Liver (tissue), 9 donors: ENCODE measurements around the gene SLC7A4. TPM values are rescaled to one million over a fixed set of nuclear protein-coding genes. Genes with fewer than 3 reads are reported as not detected.

Source experiments
- DNase-seq: peaks from one replicate; pipeline ENCODE4 v3.0.0-alpha.2; 2017; ENCODE audit warnings: low spot score
- H3K27ac ChIP-seq, 2 donors: one replicate each; pipeline ENCODE4 v1.7.0; 2013; ENCODE audit warnings: inconsistent platforms in 2 of 2, low read length in 2 of 2, control low read depth in 1 of 2, low read depth in 1 of 2, mild to moderate bottlenecking in 1 of 2
- H3K27me3 ChIP-seq, 4 donors: one replicate each; pipeline versions ENCODE4 v1.6.1 to v1.7.0; 2013; ENCODE audit warnings: low read length in 3 of 4, inconsistent platforms in 1 of 4, mild to moderate bottlenecking in 1 of 4, moderate library complexity in 1 of 4; ENCODE audit not compliant: control insufficient read depth in 4 of 4, insufficient read depth in 4 of 4
- H3K36me3 ChIP-seq, 4 donors: one replicate each; pipeline versions ENCODE4 v1.6.1 to v1.7.0; 2013; ENCODE audit warnings: low read length in 3 of 4, mild to moderate bottlenecking in 3 of 4, low read depth in 1 of 4, moderate library complexity in 1 of 4; ENCODE audit not compliant: control insufficient read depth in 4 of 4, insufficient read depth in 3 of 4
- H3K4me1 ChIP-seq, 4 donors: one replicate each; pipeline versions ENCODE4 v1.6.1 to v1.7.0; 2013; ENCODE audit warnings: low read length in 3 of 4, mild to moderate bottlenecking in 3 of 4, moderate library complexity in 1 of 4; ENCODE audit not compliant: control insufficient read depth in 4 of 4, insufficient read depth in 4 of 4
- H3K4me3 ChIP-seq, 3 donors: one replicate each; pipeline versions ENCODE4 v1.6.1 to v1.7.0; 2013; ENCODE audit warnings: low read length in 3 of 3, control low read depth in 1 of 3, low read depth in 1 of 3, mild to moderate bottlenecking in 1 of 3
- H3K9ac ChIP-seq, 2 donors: one replicate each; pipeline ENCODE4 v1.7.0; 2013; ENCODE audit warnings: low read length in 2 of 2, mild to moderate bottlenecking in 2 of 2, moderate library complexity in 2 of 2, control low read depth in 1 of 2, low read depth in 1 of 2
- H3K9me3 ChIP-seq, 4 donors: one replicate each; pipeline versions ENCODE4 v1.6.1 to v1.7.0; 2013; ENCODE audit warnings: low read length in 3 of 4; ENCODE audit not compliant: control insufficient read depth in 4 of 4
- FOXA1 ChIP-seq: IDR thresholded peaks from 2 replicates; pipeline ENCODE4 v1.6.1; 2016; ENCODE audit warnings: antibody characterized with exemption
- GABPA ChIP-seq, 2 donors: IDR thresholded peaks in 1 of 2; conservative IDR thresholded peaks in 1 of 2; 2 replicates each; pipeline ENCODE4 v1.6.1; 2016; ENCODE audit warnings: antibody characterized with exemption in 2 of 2, mild to moderate bottlenecking in 1 of 2, moderate library complexity in 1 of 2
- HNF4A ChIP-seq, 2 donors: conservative IDR thresholded peaks; 2 replicates each; pipeline ENCODE4 v1.6.1; 2016; ENCODE audit warnings: antibody characterized with exemption in 2 of 2, mild to moderate bottlenecking in 2 of 2
- HNF4G ChIP-seq: IDR thresholded peaks from 2 replicates; pipeline ENCODE4 v1.6.1; 2016; ENCODE audit warnings: antibody characterized with exemption
- JUND ChIP-seq, 2 donors: IDR thresholded peaks; 2 replicates each; pipeline ENCODE4 v1.6.1; 2016; ENCODE audit warnings: antibody characterized with exemption in 2 of 2
- NR2F2 ChIP-seq: IDR thresholded peaks from 2 replicates; pipeline ENCODE4 v1.6.1; 2016; ENCODE audit warnings: antibody characterized with exemption
- RAD21 ChIP-seq, 2 donors: IDR thresholded peaks; 2 replicates each; pipeline ENCODE4 v1.6.1; 2016; ENCODE audit warnings: antibody characterized with exemption in 2 of 2, mild to moderate bottlenecking in 2 of 2
- RXRA ChIP-seq, 2 donors: IDR thresholded peaks; 2 replicates each; pipeline ENCODE4 v1.6.1; 2017 to 2018; ENCODE audit warnings: antibody characterized with exemption in 2 of 2, mild to moderate bottlenecking in 1 of 2
- SP1 ChIP-seq: IDR thresholded peaks from 2 replicates; pipeline ENCODE4 v1.6.1; 2018; ENCODE audit warnings: antibody characterized with exemption, mild to moderate bottlenecking
- TAF1 ChIP-seq: conservative IDR thresholded peaks from 2 replicates; pipeline ENCODE4 v1.6.1; 2016; ENCODE audit warnings: antibody characterized with exemption, mild to moderate bottlenecking
- YY1 ChIP-seq: IDR thresholded peaks from 2 replicates; pipeline ENCODE4 v1.6.1; 2016; ENCODE audit warnings: antibody characterized with exemption, mild to moderate bottlenecking
- WGBS: extraction: QIAGEN DNeasy Blood & Tissue Kit; methylation state at CpG from one replicate; pipeline ENCODE4 v1.1.7; 2013; 5-methylcytosine and 5-hydroxymethylcytosine counted together
- polyA plus RNA-seq, 2 donors: library from polyadenylated mRNA; stranded (reverse) in 1 of 2; unstranded in 1 of 2; fragments of 200-250 nt in 1 of 2; fragments of >200 nt in 1 of 2; fragmentation: Nextera tagmentation in 1 of 2; extraction: Ambion mirVana in 1 of 2; gene quantifications; one replicate each; pipeline versions ENCODE4 v1.2.1 to v1.2.3, GENCODE V29; 2013 to 2015
- total RNA-seq, 2 donors: library from RNA; depleted of rRNA; stranded (reverse); fragments of >200 nt; gene quantifications; one replicate each; pipeline ENCODE4 v1.2.3, GENCODE V29; 2014
- TF ChIP-seq, protein P1 (sequence below): fragments of 150-350 bp; IDR thresholded peaks from 2 replicates; pipeline ENCODE4 v1.5.1; 2017; ENCODE audit warnings: improper control_type of control experiment, low read depth, low read length; ENCODE audit not compliant: missing input control
- TF ChIP-seq, protein P2 (sequence below): IDR thresholded peaks from 2 replicates; pipeline ENCODE4 v1.6.1; 2016; ENCODE audit warnings: antibody characterized with exemption
- TF ChIP-seq, protein P3 (sequence below): IDR thresholded peaks from 2 replicates; pipeline ENCODE4 v1.6.1; 2016; ENCODE audit warnings: antibody characterized with exemption, mild to moderate bottlenecking
- TF ChIP-seq, protein P4 (sequence below): IDR thresholded peaks from 2 replicates; pipeline ENCODE4 v1.6.1; 2016; ENCODE audit warnings: antibody characterized with exemption
- TF ChIP-seq, protein P5 (sequence below): IDR thresholded peaks from 2 replicates; pipeline ENCODE4 v1.6.1; 2016; ENCODE audit warnings: antibody characterized with exemption
- donor health status: healthy.
- donor health status: healthy.
- donor health status: healthy.
- donor health status: healthy.
- donor health status: healthy.

The SLC7A4 gene
- total and polyA plus RNA-seq, 4 donors, result 0.11 to 0.67 (median 0.33) TPM

DNA sequence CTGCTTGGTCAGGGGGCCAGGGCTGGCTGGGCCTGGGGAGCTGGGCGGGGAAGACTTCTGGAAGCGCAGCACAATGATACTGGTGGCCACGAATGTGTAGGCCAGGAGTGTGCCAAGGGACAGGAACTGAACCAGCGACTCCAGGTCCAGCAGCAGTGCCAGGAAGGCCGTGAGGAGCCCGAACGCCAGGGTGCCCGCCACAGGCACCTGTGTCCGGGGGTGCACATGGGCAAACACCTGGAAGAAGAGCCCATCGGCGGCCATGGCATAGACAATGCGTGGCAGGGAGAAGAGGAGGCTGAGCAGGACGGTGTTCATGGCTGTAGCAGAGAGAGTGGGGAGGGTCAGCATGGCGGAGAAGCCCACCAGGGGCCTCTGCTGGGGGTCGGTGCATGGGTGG is 2.3 kb downstream of the SLC7A4 start (continued):
- TF ChIP-seq, protein P1, sequence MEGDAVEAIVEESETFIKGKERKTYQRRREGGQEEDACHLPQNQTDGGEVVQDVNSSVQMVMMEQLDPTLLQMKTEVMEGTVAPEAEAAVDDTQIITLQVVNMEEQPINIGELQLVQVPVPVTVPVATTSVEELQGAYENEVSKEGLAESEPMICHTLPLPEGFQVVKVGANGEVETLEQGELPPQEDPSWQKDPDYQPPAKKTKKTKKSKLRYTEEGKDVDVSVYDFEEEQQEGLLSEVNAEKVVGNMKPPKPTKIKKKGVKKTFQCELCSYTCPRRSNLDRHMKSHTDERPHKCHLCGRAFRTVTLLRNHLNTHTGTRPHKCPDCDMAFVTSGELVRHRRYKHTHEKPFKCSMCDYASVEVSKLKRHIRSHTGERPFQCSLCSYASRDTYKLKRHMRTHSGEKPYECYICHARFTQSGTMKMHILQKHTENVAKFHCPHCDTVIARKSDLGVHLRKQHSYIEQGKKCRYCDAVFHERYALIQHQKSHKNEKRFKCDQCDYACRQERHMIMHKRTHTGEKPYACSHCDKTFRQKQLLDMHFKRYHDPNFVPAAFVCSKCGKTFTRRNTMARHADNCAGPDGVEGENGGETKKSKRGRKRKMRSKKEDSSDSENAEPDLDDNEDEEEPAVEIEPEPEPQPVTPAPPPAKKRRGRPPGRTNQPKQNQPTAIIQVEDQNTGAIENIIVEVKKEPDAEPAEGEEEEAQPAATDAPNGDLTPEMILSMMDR, result no peak

DNA sequence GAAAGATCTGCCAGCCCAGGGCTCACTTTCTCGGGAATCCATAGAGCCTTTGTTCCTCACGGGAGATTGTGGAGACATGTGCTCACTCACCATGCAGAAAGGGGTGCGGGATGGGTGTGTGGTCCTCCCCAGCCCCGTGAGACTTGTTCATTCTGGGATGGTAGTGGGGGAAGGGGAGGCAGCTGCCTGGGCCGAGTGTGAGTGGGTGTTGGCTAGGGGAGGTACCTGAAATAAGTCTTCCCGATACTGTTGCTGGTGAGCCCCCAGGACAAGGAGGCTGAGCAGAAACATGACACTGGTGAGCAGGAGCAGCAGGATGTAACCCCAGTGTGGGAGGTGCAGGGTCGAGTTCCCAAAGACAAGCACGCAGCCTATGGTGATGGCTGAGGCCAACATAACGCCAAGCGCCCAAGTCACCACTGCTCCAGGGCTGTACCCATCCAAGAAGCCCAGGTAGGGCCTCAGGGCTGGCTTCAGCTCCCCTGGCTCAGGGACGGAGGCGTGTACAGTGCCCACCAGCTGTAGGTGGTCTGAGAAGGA is 2.8 kb downstream of the SLC7A4 start:
- no peak for TF ChIP-seq TAF1
- no peak for TF ChIP-seq HNF4G
- no peak for TF ChIP-seq YY1
- TF ChIP-seq RAD21 (IDR thresholded peaks at IDR 0.05), result no peak
- no peak for TF ChIP-seq FOXA1
- no peak for TF ChIP-seq JUND (IDR thresholded peaks at IDR 0.05)
- TF ChIP-seq GABPA (IDR thresholded peaks at IDR 0.05 in 1 of 2, conservative IDR thresholded peaks at IDR 0.05 in 1 of 2), result no peak
- no peak for TF ChIP-seq HNF4A (conservative IDR thresholded peaks at IDR 0.05)
- TF ChIP-seq SP1, result no peak
- TF ChIP-seq, protein P2, sequence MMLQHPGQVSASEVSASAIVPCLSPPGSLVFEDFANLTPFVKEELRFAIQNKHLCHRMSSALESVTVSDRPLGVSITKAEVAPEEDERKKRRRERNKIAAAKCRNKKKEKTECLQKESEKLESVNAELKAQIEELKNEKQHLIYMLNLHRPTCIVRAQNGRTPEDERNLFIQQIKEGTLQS, result no peak
- no peak for TF ChIP-seq NR2F2
- TF ChIP-seq, protein P1, result no peak
- TF ChIP-seq, protein P3, sequence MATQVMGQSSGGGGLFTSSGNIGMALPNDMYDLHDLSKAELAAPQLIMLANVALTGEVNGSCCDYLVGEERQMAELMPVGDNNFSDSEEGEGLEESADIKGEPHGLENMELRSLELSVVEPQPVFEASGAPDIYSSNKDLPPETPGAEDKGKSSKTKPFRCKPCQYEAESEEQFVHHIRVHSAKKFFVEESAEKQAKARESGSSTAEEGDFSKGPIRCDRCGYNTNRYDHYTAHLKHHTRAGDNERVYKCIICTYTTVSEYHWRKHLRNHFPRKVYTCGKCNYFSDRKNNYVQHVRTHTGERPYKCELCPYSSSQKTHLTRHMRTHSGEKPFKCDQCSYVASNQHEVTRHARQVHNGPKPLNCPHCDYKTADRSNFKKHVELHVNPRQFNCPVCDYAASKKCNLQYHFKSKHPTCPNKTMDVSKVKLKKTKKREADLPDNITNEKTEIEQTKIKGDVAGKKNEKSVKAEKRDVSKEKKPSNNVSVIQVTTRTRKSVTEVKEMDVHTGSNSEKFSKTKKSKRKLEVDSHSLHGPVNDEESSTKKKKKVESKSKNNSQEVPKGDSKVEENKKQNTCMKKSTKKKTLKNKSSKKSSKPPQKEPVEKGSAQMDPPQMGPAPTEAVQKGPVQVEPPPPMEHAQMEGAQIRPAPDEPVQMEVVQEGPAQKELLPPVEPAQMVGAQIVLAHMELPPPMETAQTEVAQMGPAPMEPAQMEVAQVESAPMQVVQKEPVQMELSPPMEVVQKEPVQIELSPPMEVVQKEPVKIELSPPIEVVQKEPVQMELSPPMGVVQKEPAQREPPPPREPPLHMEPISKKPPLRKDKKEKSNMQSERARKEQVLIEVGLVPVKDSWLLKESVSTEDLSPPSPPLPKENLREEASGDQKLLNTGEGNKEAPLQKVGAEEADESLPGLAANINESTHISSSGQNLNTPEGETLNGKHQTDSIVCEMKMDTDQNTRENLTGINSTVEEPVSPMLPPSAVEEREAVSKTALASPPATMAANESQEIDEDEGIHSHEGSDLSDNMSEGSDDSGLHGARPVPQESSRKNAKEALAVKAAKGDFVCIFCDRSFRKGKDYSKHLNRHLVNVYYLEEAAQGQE, result no peak
- TF ChIP-seq, protein P4, sequence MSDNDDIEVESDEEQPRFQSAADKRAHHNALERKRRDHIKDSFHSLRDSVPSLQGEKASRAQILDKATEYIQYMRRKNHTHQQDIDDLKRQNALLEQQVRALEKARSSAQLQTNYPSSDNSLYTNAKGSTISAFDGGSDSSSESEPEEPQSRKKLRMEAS, result no peak
- TF ChIP-seq, protein P5, sequence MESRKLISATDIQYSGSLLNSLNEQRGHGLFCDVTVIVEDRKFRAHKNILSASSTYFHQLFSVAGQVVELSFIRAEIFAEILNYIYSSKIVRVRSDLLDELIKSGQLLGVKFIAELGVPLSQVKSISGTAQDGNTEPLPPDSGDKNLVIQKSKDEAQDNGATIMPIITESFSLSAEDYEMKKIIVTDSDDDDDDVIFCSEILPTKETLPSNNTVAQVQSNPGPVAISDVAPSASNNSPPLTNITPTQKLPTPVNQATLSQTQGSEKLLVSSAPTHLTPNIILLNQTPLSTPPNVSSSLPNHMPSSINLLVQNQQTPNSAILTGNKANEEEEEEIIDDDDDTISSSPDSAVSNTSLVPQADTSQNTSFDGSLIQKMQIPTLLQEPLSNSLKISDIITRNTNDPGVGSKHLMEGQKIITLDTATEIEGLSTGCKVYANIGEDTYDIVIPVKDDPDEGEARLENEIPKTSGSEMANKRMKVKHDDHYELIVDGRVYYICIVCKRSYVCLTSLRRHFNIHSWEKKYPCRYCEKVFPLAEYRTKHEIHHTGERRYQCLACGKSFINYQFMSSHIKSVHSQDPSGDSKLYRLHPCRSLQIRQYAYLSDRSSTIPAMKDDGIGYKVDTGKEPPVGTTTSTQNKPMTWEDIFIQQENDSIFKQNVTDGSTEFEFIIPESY, result no peak
- no peak for TF ChIP-seq RXRA (IDR thresholded peaks at IDR 0.05)
- H3K4me1 ChIP-seq, result no peaks in the 10 kb centered on the region
- WGBS, result 75% methylated on average over 12 of the region's 12 CpGs
- H3K27me3 ChIP-seq, result no peaks in the 10 kb centered on the region
- H3K27ac ChIP-seq, result no peak overlapping the region
- no peak overlapping the region for H3K4me3 ChIP-seq
- no peak for DNase-seq
- H3K9me3 ChIP-seq, result no peaks in the 10 kb centered on the region
- no peaks in the 10 kb centered on the region for H3K36me3 ChIP-seq
- H3K9ac ChIP-seq, result no peak overlapping the region
